GM12801 (cell line): ENCODE data around the gene CCDC187.

Experiments
- CTCF ChIP-seq: IDR thresholded peaks from one replicate; pipeline ENCODE4 v1.5.1; 2011; ENCODE audit warnings: control low read depth; ENCODE audit not compliant: insufficient read length; ENCODE audit errors: extremely low read depth

CCDC187 gene

GRCh38 chr9:136332482-136332983 is 28.6 kb upstream of the CCDC187 start:
- no peak for TF ChIP-seq CTCF

- no peak for TF ChIP-seq CTCF
These were observed 27.9 kb upstream of the CCDC187 start for GRCh38 chr9:136331556-136332481.

- no peak for TF ChIP-seq CTCF
These were observed 27.1 kb upstream of the CCDC187 start for GRCh38 chr9:136331030-136331429.

- TF ChIP-seq CTCF: no peak
These were observed 26.6 kb upstream of the CCDC187 start for GRCh38 chr9:136330406-136330990.

- TF ChIP-seq CTCF: no peak
These were observed 25.9 kb upstream of the CCDC187 start for GRCh38 chr9:136329636-136330405.

GRCh38 chr9:136329211-136329627 is 25.3 kb upstream of the CCDC187 start:
- TF ChIP-seq CTCF: no peak

- TF ChIP-seq CTCF: no peak
These were observed 24.7 kb upstream of the CCDC187 start for GRCh38 chr9:136328622-136329041.
